HG02623 (cell line): Measurements from ENCODE around the gene MYO3B.
"Not testable (repeated sequence)": the region's sequence is repeated elsewhere in the genome, so short reads cannot be mapped to it uniquely, and the experiment has no call there.

ENCODE experiments used
- ATAC-seq: cut with Tn5 transposase; IDR thresholded peaks from one replicate; pipeline ENCODE4 v1.9.1; 2021; ENCODE audit warnings: moderate library complexity; ENCODE audit not compliant: unreplicated experiment

Gene MYO3B

DNA sequence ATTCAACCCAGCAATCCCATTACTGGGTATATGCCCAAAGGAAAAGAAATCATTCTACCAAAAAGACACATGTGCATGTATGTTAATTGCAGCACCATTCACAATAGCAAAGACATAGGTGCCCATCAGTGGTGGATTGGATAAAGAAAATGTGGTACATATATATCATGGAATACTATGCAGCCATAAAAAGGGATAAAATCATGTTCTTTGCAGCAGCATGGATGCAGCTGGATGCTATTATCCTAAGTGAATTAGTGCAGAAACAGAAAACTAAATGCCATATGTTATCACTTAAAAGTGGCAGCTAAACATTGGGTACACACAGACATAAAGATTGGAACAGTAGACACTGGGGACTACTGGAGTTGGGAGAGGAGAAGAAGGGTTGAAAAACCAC lies 82.2 kb downstream of the MYO3B start:
- ATAC-seq: no peak

DNA sequence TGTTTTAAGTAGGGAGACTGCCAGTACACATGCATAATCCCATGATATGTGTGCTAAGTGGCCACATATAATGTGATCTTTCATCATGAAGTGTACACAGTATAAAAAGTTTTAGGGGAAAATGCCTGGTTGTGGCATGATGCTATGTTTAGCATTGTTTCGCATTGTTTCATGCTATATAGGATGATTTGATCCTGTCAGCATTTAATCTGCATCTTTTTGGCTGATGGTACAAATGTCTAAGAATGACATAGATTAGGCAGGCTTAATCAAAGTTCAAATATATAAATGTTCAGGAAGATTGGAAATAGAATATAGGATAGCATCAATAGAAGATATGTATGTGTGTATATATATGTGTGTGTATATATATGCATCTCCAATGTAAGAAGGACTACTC lies 83.6 kb downstream of the MYO3B start:
- ATAC-seq: no peak

DNA sequence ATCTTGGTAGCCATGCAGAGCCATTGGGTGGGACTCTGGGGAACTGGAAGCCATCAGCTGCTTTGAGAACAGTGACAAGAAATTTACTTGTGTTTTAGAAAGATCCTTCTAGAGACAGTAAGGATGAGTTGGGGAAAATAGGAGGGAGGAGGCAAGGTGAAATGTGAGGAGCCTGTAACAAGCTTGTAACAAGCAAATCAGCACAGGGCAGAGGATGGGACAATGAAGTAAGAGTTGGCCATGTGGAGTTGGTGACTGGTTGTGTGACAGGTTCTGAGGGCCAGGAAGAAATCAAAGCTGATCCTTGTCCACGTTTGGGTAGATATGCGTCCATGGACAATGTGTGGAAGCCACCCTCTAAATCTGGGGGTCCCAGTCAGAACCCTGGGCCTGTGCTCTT lies 84.4 kb downstream of the MYO3B start:
- no peak for ATAC-seq

DNA sequence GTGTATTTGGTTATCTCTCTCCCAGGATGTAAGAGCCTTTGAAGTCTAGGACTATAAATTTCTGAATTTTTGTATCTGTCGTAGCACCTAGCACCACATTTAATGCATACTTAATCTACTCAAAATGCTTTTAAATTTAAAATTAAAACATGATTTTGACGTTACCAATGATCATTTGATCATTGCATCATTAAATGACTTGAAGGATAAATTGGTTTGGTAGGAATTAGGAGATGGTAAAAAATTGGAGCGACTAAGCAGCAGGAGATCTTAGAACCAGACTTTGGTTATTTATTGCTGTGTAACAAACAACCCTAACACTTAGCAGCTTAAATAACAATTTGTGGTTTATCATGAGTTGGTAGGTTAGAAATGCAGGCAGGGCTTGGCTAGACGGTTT lies 84.9 kb downstream of the MYO3B start:
- ATAC-seq: no peak

DNA sequence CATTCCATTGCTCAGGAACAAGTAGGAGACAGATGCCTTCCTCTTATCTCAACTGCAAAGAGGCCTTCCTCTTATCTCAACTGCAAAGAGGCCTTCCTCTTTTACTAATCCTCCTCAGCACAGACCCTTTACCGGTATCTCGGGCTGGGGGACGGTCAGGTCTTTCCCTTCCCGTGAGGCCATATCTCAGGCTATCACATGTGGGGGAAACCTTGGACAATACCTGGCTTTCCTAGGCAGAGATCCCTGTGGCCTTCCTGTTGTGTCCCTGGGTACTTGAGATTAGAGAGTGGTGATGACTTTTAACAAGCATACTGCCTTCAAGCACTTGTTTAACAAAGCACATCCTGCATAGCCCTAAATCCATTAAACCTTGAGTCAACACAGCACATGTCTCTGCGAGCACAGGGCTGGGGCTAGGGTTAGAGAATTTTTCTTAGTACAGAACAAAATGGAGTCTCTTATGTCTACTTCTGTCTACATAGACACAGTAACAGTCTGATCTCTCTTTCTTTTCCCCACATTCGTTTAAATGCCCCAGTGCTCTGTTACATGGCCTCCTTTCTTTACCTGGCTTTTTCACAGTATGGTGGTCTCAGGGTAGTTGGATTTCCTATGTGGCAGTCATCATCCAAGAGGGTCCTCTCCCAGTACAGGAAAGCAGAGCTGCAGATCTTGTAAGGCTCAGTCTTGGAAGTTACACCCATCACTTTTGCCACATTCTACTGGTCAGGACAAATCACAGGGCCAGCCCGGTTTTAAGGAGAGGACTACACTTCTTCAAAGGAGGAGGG lies 86.0 kb downstream of the MYO3B start:
- ATAC-seq: not testable (repeated sequence)

DNA sequence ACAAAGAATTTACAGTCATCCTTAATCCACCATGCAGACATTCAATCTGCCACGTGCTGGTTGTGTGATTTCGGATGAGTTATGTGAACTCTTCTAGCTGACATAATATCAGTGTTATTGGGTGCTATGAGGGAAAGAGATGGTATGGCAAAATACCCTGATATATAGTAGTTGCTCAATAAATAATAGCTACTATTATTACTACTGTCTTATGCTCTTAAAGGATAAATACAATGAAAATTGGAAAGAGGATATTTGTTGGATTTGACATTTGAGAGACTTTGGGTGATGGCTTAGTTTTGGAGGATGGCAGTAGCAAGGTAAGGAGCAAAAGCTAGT lies 86.5 kb downstream of the MYO3B start:
- ATAC-seq: no peak

DNA sequence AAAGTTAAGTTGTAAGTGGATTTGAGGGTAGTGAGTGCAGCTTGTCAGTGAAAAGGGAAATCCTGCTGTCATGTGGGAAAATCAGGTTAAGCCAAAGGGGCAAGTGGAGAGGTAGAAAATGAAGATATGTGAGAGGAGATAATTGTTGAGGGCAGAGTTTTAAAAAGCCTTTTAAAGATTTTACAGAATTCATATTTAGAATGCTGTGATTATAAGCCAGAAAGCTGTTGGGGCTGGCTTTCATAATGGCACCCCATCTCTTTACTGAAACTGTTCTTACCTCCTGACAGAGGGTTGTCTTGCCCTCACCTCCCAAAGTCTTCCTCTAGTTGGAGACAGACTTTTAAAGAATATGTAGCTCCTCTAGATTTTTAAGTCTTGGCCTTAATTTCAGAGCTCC lies 86.9 kb downstream of the MYO3B start:
- ATAC-seq: no peak

DNA sequence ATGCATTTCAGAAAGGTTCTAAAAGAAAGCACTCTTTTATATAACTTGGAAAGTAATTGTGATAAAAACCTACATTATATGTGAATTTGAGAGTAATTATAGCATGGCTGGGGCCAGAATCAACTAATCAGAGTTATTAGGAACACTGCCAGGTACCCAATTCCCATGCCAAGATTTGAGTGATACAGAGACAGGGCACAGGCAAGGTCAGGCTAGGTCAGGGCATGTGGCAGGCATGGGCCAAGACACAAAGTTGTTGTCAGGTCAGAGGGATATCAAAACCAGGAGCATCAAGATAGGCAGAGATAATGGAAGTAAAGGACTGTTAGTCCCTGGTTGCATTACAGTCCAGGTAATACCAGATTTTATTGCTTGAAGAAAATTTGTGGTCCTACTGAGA lies 87.4 kb downstream of the MYO3B start:
- no peak for ATAC-seq

DNA sequence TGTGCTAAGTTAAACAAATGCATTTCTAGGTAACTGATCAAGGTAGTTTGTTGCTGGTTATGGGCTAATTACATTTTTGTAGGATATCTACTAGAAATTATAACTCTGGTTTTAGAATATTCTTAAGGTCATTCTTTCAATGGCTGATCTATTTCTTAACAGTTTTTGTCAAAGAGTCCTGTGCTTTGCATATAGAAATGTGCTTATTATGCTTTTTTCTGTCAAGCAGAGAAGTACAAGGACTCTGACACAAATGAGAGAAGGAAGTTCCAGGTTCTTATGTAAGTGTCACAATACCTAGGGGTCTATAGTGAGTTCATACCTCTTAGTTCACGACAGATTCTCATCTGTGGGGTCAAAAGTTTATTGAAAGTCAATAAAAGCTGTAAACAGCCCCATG lies 88.4 kb downstream of the MYO3B start:
- ATAC-seq: no peak

DNA sequence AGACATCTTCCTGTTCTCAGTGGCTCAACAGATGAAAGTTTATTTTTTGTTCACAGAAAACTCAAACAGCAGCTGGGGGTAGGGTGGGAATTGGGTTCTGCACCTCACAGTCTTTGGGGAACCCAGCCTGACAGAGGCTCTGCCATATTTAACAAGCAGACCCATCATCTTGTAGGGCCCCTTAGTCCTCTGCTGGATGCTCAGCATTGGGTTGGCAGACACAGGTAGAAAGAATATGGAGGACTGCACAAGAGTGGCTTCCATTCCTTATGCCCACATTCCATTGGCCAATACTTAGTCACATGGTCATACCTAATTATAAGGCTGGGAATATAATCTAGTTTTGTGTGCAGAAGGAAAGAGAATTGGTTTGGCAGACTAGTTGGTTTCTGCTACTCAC lies 89.1 kb downstream of the MYO3B start:
- no peak for ATAC-seq

DNA sequence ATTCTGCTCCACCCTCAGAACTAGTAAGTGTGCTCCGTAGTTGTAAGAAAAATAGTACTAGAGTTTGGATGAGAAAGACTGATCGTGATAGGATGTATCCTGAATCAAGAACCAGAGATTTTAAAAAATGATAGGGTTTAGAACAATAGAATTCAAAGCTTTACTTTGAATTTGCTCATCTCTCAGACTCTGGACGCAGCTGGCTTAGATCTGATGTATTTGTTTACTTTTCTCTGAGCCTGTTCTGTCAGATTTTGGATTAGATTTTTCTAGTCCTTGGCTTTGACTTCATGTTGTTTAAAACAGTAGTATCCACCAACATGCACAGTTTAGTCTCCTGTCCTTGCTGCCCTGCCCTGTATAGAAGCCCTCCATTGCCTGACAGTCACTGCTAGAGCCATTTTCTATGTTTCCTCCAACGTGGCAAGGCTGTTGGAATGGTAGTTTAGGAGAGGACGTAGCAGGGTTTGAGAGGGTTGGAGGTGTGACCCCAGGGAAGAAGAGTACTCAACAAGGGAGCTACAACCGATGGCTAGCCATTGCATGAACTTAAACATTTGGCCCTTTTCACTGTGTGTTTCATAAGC lies 92.4 kb downstream of the MYO3B start:
- no peak for ATAC-seq

DNA sequence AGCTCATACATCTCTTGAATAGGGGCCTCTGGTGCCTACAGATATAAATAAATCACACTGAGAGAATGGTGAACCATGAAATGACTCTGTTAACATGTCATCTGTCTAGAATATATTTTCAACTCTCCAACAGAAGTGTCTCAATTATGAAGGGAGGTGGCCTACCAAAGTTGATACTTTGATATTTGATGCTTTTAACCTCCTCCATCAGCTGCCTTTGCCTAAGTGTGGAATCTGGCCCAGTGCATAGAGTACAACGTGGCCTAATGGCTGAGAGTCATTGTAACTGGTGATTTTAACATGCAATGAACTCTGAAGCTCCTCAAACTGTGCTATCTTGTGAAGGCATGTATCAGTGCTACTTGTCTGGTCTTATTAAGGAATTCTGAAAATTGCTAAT lies 93.4 kb downstream of the MYO3B start:
- no peak for ATAC-seq

DNA sequence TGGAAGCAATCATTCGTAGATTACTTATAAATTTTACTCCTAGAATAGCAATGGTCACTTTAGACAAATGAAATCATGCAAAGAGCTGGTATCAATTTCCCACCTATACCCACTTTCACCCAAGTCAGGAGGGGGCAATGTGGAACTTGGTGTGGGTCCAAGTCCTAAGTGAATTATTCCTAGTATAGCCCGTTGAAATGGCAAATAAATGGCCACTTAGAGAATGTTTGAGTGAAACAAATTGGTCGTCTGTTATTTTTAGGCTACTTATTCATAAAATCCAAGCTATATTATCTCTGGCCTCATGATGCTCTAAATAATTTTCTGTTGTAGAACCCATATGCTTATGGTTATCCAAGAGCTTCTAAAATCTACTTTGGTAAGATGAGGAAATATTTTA lies 98.1 kb downstream of the MYO3B start:
- no peak for ATAC-seq

DNA sequence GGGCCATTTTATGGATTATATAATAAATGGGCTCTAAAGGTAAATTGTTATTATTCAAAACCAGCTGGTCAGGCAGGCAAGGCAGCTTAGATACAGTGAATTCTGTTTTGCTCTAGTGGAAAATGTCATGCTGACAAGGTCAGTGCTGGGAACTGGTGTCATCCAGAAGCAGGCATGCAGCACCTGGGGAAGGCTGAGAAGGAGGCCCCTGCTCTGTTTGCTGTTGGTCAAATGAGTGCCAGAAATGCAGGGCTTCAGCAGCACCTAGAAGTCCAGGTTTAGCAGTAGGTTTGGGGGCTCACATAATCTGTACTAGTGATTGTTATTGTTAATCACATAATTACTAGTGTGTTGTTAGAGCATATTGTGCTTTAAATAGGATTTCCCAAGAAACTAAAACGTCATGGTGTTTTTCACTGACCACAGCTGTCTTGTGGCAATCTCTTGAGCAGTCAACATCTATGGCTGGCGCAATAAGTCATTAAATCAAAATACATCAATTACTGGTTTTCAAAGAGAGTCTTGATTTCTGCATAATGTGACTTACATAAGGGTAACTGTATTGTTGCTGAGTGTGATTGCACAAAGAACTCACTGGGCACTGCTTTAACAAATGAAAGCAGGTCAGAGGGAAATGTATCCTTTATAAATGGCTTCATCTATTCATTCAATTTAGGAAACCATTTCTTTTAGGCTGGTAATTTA lies 99.1 kb downstream of the MYO3B start:
- ATAC-seq: no peak

DNA sequence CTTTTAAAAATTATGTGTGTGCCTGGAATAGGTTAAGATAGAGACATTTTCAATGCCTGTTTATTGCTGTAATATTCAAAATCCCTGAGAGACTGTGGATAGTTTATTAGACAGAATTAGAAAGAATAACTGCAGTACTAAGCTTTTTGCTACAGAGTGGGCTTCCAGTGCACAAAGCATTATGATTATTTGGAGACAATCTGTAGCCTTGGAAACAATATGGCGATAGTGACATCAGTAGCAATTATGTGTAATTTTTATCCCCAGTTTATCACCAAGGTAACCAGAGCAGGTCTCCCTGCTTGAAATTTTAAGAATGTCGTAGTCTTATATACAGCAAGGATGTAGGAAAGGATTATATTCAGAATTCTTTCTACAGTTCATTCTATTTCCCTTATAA lies 100.0 kb downstream of the MYO3B start:
- ATAC-seq: no peak

DNA sequence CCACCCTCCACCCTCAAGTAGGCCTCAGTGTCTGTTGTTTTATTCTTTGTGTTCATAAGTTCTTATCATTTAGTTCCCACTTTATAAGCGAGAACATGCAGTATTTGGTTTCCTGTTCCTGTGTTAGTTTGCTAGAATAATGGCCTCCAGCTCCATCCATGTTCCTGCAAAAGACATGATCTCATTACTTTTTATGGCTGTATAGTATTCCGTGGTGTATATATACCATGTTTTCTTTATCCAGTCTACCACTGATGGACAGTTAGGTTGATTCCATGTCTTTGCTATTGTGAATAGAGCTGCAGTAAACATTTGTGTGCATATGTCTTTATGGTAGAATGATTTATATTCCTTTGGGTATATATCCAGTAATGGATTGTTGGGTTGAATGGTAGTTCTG lies 101.7 kb downstream of the MYO3B start:
- ATAC-seq: not testable (repeated sequence)

DNA sequence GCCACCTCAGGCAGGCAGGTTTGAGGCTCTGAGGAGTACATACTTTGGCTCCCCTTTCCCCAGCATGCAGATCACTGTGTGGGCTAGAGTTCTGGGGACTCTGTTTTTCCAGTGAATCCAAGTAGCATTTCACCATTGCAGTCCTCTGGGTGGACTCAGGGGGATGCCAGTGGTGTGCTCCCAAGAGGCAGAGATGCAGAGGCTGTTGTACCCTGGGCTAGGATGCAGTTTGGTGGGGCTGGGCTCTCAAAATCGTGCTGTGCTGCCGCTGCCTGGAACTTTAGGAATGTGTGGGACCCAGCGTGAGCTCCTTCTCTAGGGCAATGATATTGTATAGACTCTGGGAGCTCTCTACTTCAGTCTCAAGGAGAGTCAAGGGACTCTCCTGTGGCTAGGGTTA lies 104.9 kb downstream of the MYO3B start:
- no peak for ATAC-seq

DNA sequence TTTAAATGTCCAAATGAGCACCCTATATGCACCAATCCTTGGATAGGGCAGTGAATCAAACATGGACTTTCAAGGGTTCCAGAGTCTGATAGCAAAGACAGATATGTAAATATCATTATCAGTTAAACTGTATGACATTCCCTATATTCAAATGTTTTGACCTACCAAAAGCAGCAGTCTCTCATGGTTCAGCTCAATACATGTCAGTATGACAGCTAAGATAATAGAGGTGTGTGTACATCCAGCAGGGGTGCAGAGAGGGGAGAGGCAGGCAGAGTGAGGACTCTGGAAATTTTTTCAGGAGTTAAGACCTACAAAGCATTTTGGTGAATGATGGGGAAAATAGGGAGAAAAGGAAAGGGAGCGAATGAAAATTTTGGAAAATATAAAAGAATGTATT lies 106.3 kb downstream of the MYO3B start:
- no peak for ATAC-seq

DNA sequence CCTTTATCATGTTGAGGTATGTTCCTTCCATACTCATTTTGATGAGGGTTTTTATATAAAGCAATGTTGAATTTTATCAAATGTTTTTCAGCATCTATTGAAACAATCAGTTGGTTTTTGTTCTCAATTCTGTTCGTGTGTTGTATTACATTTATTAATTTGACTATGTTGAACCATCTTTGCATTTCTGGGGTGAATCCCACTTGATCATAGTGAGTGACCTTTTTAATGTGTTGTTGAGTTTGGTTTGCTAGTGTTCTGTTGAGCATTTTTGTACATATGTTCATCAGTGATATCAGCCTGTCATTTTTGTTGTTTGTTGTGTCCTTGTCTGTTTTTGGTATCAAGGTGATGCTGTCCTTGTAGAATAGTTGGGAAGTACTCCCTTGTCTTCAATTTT lies 110.9 kb downstream of the MYO3B start:
- no peak for ATAC-seq

DNA sequence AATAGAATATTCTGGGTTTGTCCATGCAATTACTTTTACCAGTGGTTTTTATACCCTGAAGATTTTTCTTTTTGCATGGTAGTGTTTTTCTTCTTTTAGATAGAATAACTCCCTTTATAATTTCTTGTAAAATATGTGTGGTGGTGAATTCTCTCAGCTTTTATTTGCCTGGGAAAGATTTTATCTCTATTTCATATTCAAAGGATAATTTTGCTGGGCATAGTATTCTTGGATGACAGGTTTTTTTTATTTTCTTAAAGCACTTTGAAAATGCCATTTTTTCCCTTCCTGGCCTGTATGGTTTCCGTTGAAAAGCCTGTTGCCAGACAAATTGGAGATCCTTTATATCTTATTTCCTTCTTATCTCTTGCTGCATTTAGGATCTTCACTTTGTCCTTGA lies 113.5 kb downstream of the MYO3B start:
- no peak for ATAC-seq

DNA sequence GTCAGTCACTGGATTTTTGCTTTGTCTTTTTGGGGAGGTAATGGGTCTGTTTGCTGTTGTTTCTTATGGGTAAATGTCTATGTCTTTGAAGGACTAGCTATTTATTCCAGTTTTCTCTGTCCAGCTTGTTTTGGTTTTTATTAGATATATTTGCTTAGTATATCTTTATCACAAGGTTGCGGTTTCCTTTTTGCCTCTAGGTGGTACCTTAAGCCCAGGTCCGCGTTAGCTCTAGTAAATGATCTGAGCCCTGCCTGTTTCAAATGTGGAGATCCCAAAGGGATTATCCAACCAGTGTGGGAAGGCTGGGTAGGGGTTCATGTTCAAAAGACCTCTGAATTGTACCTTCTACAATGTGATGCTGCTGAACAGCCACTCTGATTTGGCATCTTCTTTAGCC lies 114.5 kb downstream of the MYO3B start:
- ATAC-seq: no peak

DNA sequence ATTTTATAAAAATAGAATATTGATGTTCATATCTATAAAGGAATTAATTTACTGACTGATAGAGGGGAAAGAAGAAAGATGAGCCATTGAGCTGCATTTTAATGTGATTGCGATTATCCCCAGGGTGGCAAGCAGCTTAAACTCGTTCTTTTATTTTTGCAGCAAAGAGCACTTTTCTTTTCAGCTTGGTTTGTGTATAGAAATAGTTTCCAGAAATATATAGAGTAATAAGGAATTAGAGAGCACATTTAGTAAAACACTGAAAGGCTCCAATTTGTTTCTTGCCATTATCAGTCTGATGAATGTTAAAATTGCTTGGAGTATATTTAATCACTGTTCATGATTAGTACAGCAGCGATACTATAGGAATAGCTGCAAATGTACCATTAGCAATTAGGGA lies 119.5 kb downstream of the MYO3B start:
- ATAC-seq: no peak
